Mesenteric fat pad (tissue), 1 donor: Measurements from ENCODE around the gene DUSP7. TPM values are rescaled to one million over a fixed set of nuclear protein-coding genes. Genes with fewer than 3 reads are reported as not detected.

ENCODE experiments used
- DNase-seq: peaks from one replicate; pipeline ENCODE4 v3.0.0-alpha.2; 2020; ENCODE audit warnings: low spot score
- total RNA-seq: library from RNA; stranded (reverse); fragmentation: NEBNext Ultra II Directional; extraction: Animal tissue kit (Norgen Biotek cat#: 25700); gene quantifications from one replicate; pipeline ENCODE4 v1.2.1, GENCODE V29; 2021
- donor health status: DM: yes; HTN: yes; CAD: no.

Gene DUSP7
- total RNA-seq, 1 donor from 2014 or later: 17.2 TPM

DNA sequence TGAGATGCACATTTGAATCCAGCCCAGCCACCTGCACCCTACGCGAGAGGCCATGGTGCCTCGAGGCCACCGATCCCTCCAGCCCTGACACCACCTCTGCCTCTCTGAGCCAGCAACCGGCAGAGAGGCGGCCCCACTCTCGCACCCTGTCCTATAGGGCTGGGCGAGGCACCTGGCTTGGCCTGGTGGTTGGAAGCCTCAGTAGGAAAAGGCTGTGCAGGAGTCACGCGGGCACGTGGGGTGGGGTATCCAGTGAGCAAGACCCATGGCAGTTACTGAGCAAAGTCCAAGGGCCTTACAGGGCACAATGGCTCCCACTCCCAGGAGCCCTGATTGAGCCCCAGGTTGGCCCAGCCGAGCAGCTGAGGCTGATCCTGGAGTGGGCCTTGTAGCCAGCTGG, 12.4 kb upstream of the DUSP7 start:
- no peak for DNase-seq

DNA sequence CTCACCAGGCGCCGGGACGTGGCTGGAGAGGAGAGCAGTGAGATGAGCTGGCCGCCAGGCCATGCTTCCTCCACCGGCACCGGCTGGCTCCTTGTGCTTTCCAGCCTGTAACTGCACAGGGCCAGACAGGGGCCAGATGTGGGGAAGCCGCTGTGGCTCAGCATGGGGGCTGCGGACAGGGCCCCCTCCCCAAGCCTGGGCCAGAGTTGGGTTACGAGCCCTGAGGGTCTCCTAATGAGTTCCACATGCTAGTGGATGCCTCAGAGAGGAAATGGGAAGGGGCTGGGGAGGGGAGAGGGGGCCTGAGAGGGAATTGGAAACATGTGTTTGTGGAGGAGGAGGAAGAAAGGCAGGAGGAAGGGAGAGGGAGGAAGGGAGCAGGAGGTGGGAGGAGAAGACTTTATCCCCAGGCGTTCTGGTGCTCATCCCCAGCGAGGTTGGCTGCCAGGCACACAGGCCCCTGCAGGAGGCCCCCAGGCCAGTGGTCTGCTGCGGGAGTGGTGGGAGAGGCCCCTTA, 11.7 kb upstream of the DUSP7 start:
- no peak for DNase-seq

DNA sequence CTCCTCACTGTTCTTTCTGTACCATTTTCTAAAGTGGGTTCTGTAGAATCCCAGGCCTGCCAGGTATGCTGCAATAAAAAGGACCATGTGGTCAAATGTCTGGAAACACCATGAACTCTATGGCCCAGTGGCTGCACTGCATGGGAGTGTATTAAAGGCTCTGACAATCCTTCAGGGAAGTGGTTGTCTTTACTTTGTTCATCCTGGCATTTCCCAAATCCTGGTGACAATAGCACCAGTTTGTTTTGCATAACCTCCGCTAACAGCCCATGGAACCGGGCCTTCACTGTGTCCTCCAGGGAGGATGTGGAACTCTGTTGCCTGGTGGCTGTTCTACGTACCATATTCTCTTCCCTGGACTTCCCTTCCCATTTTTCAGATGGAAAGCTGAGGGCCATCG, 11.2 kb upstream of the DUSP7 start:
- no peak for DNase-seq

DNA sequence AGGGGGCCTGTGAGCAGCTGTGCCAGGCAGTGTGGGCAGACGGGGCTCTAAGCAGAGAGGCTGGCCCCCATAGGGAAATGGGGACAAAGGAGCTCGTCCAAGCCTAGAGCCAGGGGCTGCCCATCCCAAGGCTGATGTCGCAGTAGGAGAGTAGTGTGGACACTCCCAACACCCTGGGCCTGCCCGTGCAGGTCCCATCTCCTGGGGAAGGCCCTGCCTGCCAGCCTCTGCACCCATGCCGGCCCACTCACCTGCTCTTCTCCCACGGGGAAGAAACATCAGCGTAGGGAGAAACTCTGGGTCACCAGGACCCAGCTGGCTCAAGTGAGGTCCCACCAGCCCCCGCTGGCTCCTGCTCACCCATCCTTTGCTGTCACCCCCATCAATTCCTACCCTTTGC, 10.7 kb upstream of the DUSP7 start:
- no peak for DNase-seq

DNA sequence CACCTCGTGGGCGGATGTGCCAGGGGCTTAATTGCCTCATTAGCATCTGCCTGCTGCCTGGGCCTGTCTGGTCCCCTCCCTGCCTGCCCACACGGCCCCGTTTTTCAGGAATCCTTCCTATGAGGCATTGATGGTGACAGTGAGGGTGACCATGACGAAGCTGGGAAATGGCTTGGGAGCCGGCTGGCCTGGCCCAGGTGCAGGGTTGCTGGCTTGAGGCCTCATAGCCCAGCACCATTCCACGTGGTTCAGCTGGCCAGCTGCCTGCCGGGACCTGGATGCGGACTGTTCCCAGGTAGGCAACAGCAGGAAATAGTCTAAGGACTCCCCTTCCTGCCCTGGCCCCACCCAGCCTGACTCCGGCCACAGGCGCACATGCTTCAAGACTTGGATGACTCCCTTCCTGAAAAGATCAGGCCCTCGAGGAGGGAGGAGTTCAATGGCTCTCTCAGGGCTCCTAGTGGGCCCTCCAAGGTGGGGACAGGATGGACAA, 8.9 kb upstream of the DUSP7 start:
- DNase-seq: no peak

DNA sequence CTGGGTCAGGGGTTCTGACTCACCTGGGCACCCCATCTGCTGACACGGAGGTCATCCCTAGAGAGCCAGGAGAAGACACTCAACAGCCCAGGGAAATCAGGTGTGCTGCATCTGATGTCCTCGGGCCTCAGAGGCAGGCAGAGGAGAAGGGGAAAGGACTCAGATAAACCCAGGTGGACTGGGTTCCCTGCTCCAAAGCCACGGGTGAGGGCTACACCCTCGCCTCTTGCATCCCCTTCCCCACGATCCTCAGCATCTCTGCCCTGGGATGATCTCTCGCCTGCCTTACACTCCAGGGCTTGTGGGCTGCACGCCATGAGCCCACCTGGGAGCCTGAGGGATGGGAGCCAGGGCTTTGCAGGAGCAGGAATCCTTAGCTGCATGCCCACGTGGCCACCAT, 8.2 kb upstream of the DUSP7 start:
- no peak for DNase-seq

DNA sequence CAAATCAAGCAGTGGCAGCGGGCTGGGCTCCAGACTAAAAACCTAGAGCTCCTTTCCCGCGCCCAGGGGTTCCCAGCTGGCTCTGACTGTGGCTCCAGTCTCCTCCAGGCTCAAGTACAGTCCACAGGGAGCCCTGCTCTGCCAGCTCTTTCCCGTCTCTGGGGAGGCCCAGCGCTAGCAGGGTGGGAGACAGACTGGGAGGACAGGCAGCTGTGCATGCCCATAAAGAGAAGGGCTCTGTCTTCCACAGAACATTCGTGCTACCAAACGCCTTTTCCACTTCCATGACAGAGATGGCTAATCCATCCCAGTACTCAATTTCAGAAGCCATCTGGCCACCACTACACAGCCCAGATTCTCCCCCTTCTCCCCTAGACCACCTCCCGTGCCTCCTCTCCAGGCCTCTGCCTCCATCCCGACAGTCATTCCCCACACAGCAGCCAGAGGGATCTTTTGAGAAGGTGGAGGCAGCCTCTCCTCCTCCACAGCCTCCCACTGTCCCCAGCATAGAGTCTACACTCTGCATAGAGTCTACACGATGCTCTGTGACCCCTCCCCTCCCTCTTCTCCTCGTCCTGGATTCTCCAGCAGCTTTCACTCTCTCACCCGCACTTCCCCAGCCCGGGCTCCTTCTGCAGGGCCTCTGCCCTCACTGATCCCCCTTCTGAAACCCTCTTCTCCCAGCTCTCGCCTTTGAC, 6.8 kb upstream of the DUSP7 start:
- DNase-seq: no peak

DNA sequence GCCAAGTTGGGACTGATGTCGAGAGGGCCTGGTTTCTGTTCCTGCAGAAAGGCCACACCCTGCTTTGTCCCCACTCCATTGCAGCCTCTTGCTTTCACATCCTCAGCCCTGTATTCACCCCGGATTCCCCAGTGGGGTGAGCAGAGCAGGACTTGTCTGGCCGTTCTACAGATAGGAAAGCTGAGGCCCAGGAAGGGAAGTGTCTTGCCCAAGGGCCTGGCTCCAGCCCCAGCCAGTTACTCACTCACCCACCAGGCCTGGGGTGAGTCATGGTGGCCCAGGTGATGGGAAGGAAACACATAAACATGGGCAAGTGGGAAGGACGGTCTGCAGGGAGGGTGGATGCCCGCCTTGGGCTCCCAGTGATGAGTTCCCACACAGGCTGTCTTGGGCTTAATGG, 6.1 kb upstream of the DUSP7 start:
- DNase-seq: no peak

DNA sequence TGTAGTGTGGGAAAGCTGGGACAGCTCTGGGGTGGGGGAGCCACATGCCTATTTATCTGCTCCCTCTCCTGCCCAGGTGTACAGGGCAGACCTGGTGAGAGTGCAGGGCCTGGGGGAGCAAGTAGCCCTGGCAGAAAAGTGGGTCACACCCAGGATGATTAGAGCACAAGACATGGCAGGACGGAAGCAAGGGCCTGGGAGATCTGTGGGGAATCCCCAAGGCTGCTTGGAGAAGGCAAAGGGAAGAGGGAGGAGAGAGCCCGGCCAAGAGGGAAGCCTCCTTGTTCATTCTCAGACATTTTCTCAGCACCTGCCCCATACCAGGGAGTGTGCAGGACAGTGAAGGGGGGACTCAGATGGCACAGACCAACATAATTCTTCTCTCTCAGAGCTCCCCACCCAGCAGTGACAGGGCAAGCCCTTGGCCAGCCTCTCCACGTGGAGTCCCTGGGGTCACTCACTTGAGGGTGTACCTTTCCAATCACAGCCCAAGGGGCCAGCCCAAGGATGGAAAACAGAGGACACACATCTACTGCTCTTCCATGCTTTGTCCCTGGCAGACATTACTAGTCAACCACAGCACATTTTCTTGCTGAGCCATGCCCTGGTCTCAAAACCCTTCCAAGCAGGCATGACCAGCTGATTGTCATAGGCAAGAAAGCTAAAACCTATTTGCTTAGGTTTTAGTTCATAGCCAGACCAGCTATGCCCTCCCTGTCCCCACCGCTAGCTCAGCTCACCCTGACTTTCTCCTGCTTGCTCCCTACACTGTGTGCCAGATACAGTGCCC, 4.9 kb upstream of the DUSP7 start:
- no peak for DNase-seq

DNA sequence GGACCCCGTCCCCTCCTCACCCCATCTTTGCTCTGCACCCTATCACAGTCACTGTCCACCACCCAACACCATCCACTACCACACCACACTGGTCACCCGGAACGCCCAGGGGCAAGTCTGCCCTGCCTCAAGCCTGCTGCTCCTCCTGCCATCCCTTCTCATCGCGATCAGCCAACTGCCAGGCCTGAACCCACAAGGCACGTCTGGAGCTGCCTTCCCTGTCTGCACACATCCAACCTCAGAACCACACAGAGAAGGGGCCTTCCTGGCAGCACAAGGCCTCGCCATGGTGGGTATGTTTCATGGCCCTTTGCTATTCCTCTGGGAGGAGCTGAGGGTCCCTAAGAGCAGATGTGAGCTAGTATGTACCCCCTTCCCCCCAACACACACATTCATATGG, 3.4 kb upstream of the DUSP7 start:
- no peak for DNase-seq

DNA sequence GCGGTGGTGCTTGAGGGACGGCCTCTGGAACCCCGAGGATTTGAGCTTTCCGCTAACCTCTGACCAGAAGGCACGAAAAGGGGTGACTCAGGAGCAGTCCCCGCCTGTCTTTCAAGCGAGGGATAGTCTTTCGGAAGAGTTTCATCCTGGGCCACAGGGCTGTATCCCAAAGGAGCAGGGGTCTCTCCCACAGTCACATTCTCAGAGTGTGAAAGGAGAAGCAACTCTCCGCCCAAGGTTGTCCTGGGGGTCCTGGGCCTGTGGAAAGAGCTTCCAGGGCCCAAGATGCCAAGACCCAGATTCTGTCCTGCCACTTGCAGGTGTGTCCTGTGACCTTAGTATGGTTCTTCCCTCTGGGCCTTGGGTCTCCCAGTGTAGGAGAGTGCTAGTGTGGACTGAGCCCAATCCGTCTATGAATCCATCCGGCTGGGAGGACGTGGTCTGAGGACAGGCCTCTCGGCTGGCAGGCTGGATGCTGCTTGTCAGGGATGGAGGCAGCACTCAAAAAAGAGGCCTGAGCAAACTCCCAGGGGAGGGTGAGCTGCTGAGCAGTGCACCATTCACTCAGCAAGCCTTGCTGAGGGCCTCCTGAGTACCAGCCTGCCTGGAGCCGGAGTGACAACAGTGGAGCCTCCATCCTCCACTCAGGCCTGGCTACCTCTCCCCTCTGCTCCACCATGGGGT, 1.6 kb upstream of the DUSP7 start:
- no peak for DNase-seq

DNA sequence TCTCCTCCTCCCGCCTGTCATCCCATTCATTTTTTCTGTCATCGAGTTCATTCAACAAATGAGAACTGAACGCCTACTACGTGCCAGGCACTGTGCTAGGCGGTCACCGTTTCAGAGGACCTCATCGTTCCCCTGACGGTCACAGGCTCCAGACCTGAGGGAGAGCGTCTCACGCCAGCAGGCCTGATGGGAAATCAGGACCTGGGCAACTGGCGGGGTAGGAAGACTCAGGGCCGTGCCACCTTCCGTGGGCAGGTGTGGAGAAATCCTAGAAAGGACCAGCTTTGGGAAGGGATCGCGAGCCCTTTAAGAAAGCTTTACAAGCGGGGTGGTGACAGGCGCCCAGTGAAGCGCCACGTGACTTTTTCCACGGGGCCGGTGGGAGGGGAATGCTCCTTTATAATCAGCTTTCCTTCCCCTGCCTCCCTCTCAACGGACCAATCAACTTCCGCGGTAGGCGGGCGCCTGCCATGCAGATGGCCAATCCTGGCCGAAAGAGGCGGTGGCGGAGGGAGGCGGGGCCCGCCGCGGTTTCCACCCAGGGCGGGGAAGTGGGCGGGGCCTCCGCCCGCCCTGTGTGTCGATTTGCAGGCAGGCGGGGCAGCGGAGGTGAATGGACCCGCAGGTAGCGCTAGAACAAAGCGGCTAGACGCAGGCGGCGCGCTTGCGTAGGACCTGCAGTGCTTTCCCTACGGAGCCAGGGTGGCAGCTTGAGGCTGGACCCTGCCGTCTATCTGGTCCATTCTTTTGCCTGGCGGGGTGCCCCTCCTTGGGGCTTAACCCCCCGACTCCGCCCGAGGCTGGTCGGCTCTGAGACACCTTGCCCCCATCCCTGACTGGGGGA, 819 bp upstream of the DUSP7 start:
- peak; percentile 100 for DNase-seq

DNA sequence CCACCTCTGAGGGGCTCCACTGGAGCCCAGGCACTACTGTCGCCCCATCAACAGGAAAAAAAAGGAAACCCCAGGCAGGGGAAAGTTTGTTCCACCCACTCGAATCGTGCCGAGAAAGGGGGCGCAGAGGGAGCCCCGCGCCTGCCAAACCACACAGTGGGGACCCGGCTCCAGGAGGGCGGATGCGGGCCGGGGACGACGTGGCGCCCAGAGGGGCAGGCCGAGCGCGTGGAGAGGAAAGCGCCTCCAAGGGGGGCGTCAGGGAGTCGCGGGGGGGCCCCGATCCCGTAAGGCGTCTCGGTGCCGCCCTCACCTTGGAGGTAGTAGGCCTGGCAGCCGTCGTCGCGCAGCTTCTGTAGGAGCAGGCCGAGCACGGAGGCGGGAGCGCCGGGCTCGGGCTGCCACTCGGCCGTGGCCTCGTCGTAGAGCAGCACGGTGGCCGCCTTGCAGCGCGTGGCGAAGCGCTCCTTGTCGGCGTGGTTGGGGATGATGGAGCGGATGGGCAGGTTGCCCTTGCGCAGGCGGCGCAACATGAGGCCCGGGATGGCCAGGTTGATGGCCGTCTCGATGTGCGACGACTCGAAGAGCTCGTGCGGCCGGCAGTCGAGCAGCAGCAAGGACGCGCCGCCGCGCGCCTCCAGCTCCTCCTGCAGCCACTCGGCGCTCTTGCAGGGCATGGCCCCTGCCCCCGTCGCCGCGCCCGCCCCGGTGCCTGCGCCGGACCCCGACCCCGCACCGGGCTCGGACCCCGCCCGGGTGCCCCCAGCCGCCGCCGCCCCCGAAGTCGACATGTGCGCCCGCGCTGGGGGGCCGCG, 627 bp downstream of the DUSP7 start:
- peak; percentile 90 for DNase-seq

DNA sequence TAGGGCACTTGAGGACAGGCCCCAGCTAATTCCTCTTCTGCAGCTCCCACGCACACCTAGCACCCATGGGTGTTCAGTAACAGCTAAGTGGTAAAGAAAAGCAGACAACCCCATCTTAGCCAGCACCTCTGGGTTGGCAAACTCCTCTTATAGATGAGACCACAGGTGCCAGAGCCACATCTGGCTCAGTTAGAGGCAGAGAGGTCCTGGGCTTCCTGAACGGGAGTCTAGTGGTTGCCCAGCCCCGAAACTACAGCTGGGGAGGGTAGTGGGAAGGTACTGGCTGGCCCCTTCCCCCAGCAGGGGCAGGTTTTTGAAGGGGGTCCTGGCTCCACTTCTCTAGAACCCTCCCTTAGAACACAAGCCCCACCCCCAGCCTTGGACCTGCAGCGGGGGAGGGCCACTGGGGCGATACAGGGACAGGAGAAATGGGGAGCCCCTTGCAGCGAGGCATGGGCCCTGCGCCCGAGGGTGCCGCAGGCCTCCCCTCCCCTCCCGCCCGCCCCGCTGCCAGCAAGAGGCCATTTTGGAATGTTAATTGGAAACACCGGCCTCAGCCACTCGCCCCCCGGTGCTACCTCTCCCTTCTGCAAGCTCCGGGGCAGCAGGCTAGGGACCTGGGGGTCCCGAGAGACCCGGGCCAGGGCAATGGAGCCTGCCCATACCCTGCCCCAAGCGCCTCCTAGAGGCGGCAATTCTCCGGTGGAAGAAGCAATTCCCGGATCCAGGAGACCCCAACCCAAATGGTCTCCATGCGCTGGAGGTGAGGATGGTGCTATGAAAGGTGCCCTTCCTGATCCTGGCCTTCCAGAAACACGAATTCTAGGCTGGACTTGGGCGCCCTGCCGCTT, 1.5 kb downstream of the DUSP7 start:
- no peak for DNase-seq

DNA sequence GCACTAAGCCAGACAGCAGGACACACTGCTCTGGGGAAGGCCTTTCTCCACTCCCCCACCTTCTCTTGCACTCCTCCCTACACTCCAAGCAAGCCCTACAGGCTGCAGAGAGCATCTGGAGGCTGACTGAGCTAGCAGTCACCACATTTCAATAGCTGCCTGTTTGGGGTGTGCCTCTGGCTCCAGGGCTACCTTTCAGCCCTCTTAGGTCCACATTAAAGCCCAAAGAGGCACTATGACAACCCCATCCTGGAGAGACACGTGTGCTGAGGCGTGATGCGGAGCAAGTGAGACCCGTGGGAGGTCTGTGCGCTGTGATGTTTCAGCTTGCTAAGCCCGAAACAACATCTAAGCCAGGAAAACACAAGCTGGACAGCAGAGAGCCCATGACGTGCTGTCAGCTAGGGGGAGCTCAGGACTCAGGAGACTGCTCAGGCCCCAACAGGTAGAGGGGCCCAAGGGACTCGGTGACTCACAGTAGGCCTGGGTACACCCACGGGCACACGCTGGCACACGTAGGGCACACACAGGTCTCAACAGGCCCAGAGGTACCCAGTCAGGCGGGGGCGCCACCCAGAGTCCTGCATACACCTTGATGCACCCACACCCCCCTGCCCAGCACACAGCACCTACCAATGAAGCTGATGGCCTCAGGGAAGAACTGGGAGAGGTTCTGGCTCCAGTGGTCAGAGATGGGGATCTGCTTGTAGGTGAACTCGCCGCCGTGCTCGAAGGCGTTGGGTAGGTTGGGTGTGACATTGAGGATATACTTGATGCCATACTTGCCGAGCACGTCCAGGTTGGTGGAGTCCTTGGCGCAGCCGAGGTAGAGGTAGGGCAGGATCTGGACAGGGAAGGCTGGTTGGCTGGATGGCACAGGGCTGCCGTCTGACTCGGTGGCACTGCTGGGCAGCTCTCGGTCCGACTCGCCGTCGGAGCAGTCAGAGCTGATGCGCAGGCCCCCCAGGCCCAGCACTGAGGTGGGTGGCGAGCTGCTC, 2.8 kb downstream of the DUSP7 start:
- no peak for DNase-seq

DNA sequence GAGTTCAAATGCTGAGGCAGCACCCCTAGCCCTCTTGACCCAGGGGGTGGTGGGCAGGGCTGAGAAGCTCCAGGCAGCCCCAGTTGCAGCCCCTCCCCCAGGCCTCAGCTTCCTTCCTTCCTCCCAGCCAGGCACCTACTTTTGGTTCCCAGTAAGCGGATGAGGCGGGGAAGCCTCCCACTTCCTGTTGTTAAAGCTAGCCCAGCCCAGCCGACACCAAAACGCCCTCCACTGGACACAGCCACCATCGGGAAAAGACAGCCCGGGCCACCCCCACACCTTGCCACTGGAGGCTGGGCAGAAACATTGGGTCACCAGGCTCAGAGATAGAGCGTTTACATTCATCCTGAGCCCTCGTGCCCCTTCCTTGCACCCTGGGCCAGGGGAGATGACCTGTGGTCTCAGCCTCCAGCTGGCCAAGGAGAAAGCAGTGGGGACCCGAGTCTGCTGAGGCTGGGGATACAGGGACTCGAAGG, 3.5 kb downstream of the DUSP7 start:
- peak; percentile 94 for DNase-seq

DNA sequence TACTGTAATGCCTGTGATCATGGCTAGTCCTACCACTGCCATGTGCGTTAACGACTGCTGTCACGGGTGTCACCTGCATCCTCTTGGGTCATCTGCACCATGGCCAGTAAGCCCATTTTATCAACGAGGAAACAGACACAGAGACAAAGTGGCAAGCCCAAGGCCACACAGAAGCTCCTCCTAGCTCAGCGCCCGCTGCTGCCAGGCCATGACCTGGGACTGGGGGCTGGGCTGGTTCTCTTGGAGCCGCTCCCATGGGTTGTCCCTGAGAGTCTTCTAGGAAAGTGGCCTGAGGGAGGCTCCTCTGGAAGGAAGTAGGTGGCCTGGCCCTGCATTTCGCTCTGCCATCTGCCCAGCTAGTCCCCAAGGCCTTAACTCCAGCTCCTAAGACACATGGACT, 4.9 kb downstream of the DUSP7 start:
- DNase-seq: no peak

DNA sequence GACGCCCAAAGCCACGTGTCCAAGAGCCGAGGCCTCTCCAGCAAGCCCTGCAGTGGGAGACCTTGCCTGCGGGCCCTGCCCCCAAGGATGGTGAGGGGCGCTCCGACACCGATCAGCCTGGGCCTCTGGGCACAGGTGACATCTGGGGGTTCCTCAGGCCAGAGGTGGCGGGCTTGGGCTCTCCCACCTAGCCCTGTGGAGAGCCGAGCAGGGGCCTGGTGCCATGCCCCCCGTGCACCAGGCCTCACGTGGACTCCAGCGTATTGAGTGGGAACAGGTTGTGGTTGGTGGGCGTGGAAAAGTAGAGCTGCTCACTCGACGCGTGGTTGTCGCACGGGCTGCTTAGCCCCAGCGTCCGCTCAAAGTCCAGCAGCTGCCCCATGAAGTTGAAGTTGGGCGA, 5.8 kb downstream of the DUSP7 start:
- no peak for DNase-seq
